CD8-positive, alpha-beta memory T cell (primary cell): ENCODE results near the gene DSCAM. TPM values are rescaled to one million over a fixed set of nuclear protein-coding genes. Genes with fewer than 3 reads are reported as not detected.

ENCODE experiments used
- CTCF ChIA-PET: fragments of 350-600 bp; sonication (Branson Sonifier 250); formaldehyde crosslinking; loops from one replicate; lab custom pipeline; 2021; ENCODE audit warnings: antibody characterized with exemption; lab: Charles Lee
- POLR2A ChIA-PET: fragments of 350-600 bp; sonication (Branson Sonifier 250); formaldehyde crosslinking; loops from one replicate; lab custom pipeline; 2021; ENCODE audit warnings: antibody characterized with exemption; lab: Charles Lee
- DNase-seq, 5 donors: peaks; one replicate each; pipeline versions ENCODE4 v3.0.0 to v3.0.0-alpha.2; 2020 to 2022; ENCODE audit warnings: mixed read lengths in 1 of 5
- H3K27ac ChIP-seq: one replicate; pipeline ENCODE4 v1.7.0; 2013; ENCODE audit warnings: low read depth, mild to moderate bottlenecking, low read length, moderate library complexity
- H3K27me3 ChIP-seq: 2 replicates; pipeline ENCODE4 v1.7.0; 2013; ENCODE audit warnings: low read length, mild to moderate bottlenecking; ENCODE audit not compliant: insufficient read depth, poor library complexity, severe bottlenecking
- H3K36me3 ChIP-seq: 2 replicates; pipeline ENCODE4 v1.7.0; 2013; ENCODE audit warnings: mild to moderate bottlenecking, low read length, moderate library complexity; ENCODE audit not compliant: insufficient read depth
- H3K4me1 ChIP-seq: 2 replicates; pipeline ENCODE4 v1.7.0; 2013; ENCODE audit warnings: mild to moderate bottlenecking, low read length, moderate library complexity; ENCODE audit not compliant: insufficient read depth
- H3K4me3 ChIP-seq: 2 replicates; pipeline ENCODE4 v1.7.0; 2013; ENCODE audit warnings: mild to moderate bottlenecking, low read length
- H3K9me3 ChIP-seq: 2 replicates; pipeline ENCODE4 v1.7.0; 2013; ENCODE audit warnings: mild to moderate bottlenecking, low read length
- H3K27ac Mint-ChIP-seq, 8 donors: one replicate each; pipeline ENCODE4 v1.8.0; 2020 to 2021; ENCODE audit warnings: mixed read lengths in 8 of 8, mild to moderate bottlenecking in 6 of 8, inconsistent platforms in 3 of 8, moderate library complexity in 3 of 8
- H3K27me3 Mint-ChIP-seq, 2 donors: one replicate each; pipeline ENCODE4 v1.8.0; 2020 to 2021; ENCODE audit warnings: mixed read lengths in 2 of 2, mild to moderate bottlenecking in 1 of 2, moderate library complexity in 1 of 2
- H3K36me3 Mint-ChIP-seq, 3 donors: one replicate each; pipeline ENCODE4 v1.8.0; 2020 to 2021; ENCODE audit warnings: mixed read lengths in 3 of 3, inconsistent platforms in 1 of 3, mild to moderate bottlenecking in 1 of 3
- H3K4me1 Mint-ChIP-seq, 3 donors: one replicate each; pipeline ENCODE4 v1.8.0; 2020 to 2021; ENCODE audit warnings: mixed read lengths in 3 of 3, inconsistent platforms in 1 of 3, mild to moderate bottlenecking in 1 of 3
- H3K4me3 Mint-ChIP-seq, 7 donors: one replicate each; pipeline ENCODE4 v1.8.0; 2020 to 2021; ENCODE audit warnings: mixed read lengths in 7 of 7, mild to moderate bottlenecking in 6 of 7, moderate library complexity in 4 of 7, inconsistent platforms in 2 of 7
- H3K9me3 Mint-ChIP-seq, 5 donors: one replicate each; pipeline ENCODE4 v1.8.0; 2020 to 2022; ENCODE audit warnings: mixed read lengths in 5 of 5, mild to moderate bottlenecking in 3 of 5, moderate library complexity in 2 of 5, inconsistent platforms in 1 of 5
- polyA plus RNA-seq: library from polyadenylated mRNA; unstranded; fragments of 300-500 nt; fragmentation: Illumina TruSeq; gene quantifications from one replicate; pipeline ENCODE4 v1.2.3, GENCODE V29; 2021
- total RNA-seq, 2 experiments: library from RNA; stranded (reverse); gene quantifications; one replicate each; pipeline ENCODE4 v1.2.3, GENCODE V29; 2021

DSCAM gene
- total and polyA plus RNA-seq, 3 experiments from 2014 or later = not detected

DNA sequence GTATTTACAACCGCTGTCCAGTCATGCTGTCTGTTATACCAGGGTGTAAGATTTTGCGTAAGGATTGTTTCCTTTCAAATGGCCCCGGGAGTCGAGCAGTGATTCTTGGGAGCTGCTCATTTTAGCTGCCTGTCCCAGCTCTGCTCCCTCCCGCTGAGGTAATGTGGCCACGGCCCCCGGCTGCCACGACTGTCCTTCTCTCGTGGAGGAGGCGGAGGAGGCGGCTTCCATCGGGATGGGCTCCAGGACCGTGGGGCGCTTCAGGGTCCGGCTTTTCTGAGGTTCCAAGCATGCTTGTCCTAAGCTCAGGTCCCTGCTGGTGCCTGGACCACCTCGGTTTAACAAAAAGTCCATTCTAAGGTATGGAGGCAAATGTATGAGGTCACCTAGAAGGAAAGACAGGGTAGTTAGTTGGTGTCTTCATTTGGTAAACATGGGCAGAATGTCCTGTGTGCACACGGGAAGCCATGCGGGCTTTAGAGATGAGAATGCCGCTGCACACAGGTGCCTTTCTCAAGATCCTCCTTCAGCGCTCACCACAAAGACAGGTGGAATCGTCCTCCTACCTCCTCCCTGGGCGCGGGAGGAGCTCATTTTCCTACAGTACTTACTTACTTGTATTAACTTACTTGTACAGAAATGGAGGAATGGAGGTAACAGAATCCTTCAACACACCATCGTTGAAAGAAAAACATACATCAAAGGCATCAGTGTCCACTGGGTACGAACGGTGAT is 833.8 kb downstream of the DSCAM start:
- POLR2A ChIA-PET = no interaction called here
- Histone ChIP-seq H3K27me3 (no peaks in the 10 kb centered on the region), H3K36me3 (no peaks in the 10 kb centered on the region), H3K9me3 (no peaks in the 10 kb centered on the region), H3K4me3 (no peak overlapping the region), H3K27ac (no peak overlapping the region), H3K4me1 (no peaks in the 10 kb centered on the region)
- Mint-ChIP-seq H3K36me3 (no peaks in the 10 kb centered on the region), H3K27me3 (peaks cover 0 to 1% of the 10 kb centered on the region in 2 donors), H3K4me3 (no peak overlapping the region), H3K9me3 (peaks cover 3 to 12% (median 5%) of the 10 kb centered on the region in 5 donors), H3K4me1 (no peaks in the 10 kb centered on the region), H3K27ac (no peak overlapping the region)
- CTCF ChIA-PET = no interaction called here
- no peak for DNase-seq

DNA sequence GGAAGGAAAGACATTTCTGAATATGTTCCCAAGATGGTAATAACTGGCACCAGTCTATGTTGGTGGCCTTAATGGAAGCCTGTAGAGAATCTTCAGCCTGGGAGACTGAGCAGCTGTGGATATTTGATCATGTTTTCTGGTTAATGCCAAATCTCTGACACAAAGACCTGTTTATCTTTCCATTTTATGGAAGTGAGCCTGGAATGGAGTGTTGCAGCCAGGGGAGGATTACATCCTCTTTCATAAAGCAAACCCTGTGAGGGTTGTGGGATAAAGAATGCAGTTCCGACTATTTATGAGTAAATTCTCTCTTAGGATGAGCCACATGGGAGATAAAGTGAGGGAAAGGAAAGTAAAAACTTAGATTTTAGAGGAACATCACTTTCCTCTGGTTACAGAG is 835.6 kb downstream of the DSCAM start:
- Mint-ChIP-seq H3K27me3 (peaks cover 0 to 1% of the 10 kb centered on the region in 2 donors), H3K4me3 (no peak overlapping the region), H3K27ac (no peak overlapping the region), H3K9me3 (peaks cover 3 to 12% (median 5%) of the 10 kb centered on the region in 5 donors), H3K36me3 (no peaks in the 10 kb centered on the region), H3K4me1 (no peaks in the 10 kb centered on the region)
- H3K9me3 ChIP-seq = no peaks in the 10 kb centered on the region
- ChIA-PET POLR2A (no interaction called here), CTCF (no interaction called here)
- no peaks in the 10 kb centered on the region for H3K4me1 ChIP-seq
- H3K27ac ChIP-seq = no peak overlapping the region
- no peak for DNase-seq
- no peaks in the 10 kb centered on the region for H3K27me3 ChIP-seq
- no peak overlapping the region for H3K4me3 ChIP-seq
- no peaks in the 10 kb centered on the region for H3K36me3 ChIP-seq

DNA sequence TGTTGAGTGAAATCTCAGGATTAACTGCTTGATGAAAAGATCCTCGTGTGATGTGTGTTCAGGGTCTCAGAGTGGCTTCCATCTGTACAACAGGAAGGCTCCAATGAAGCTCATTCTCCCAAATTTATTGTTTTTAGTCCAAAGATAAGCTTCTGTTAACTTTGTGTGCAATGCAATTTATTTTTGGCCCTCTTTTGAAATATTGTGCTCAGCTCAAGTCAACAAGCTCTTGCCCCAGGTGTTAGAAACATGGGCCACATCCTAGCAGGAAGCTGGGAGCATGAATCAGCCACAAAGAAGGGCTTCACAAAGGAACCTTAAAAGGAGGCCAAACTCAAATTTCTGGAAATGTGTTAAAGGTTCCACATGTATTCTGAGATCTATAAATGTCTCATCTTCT is 844.0 kb downstream of the DSCAM start:
- ChIA-PET CTCF (no interaction called here), POLR2A (no interaction called here)
- peaks cover 0 to 1% of the 10 kb centered on the region in 2 donors for H3K27me3 Mint-ChIP-seq
- H3K9me3 ChIP-seq = no peaks in the 10 kb centered on the region
- H3K4me3 ChIP-seq = no peak overlapping the region
- peaks cover 0 to 10% (median 6%) of the 10 kb centered on the region in 5 donors for H3K9me3 Mint-ChIP-seq
- no peaks in the 10 kb centered on the region for H3K27me3 ChIP-seq
- H3K36me3 ChIP-seq = no peaks in the 10 kb centered on the region
- no peak overlapping the region for H3K4me3 Mint-ChIP-seq
- no peaks in the 10 kb centered on the region for H3K4me1 Mint-ChIP-seq
- no peak overlapping the region for H3K27ac ChIP-seq
- no peaks in the 10 kb centered on the region for H3K4me1 ChIP-seq
- no peak for DNase-seq
- no peaks in the 10 kb centered on the region for H3K36me3 Mint-ChIP-seq
- H3K27ac Mint-ChIP-seq = no peak overlapping the region

DNA sequence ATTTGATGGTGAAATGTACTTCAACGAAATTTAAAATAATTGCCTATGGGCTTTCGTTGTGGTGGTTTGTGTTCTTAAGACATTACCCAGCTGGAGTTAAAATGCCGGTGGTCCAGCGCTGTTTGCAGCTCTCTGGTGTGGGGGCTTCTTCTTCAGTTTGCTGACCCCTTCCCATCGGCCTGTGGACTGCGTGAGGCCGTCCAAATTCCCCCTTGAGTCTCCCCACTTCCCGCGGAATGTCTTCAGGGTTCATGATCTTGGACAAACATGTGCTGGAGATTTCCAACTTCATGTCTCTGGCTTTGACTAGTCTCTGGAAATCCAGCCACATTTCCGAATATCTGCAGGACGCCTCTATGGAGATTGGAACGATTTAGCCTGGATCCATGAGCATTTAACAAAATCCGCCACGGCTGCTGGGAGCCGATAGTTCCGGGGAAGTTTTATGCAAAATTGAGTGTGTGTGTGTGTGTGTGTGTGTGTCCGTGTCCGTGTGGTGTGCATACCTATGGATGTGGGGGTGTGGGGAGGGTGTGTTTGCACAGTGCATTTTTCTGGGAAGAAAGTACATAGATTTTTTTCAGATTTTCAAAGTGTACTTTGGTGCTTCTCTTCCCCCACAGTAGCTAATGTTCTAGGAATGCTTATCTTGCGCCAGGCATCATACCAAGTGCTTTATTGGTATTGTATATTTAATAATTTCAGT is 862.5 kb downstream of the DSCAM start:
- no peaks in the 10 kb centered on the region for H3K27me3 Mint-ChIP-seq
- H3K27ac Mint-ChIP-seq = no peak overlapping the region
- CTCF ChIA-PET = no interaction called here
- Histone ChIP-seq H3K36me3 (no peaks in the 10 kb centered on the region), H3K27me3 (no peaks in the 10 kb centered on the region), H3K4me3 (no peak overlapping the region), H3K27ac (no peak overlapping the region), H3K4me1 (no peaks in the 10 kb centered on the region), H3K9me3 (no peaks in the 10 kb centered on the region)
- H3K4me1 Mint-ChIP-seq = no peaks in the 10 kb centered on the region
- no peak for DNase-seq
- no peak overlapping the region for H3K4me3 Mint-ChIP-seq
- peaks cover 0 to 5% (median 3%) of the 10 kb centered on the region in 5 donors for H3K9me3 Mint-ChIP-seq
- POLR2A ChIA-PET = no interaction called here
- no peaks in the 10 kb centered on the region for H3K36me3 Mint-ChIP-seq

DNA sequence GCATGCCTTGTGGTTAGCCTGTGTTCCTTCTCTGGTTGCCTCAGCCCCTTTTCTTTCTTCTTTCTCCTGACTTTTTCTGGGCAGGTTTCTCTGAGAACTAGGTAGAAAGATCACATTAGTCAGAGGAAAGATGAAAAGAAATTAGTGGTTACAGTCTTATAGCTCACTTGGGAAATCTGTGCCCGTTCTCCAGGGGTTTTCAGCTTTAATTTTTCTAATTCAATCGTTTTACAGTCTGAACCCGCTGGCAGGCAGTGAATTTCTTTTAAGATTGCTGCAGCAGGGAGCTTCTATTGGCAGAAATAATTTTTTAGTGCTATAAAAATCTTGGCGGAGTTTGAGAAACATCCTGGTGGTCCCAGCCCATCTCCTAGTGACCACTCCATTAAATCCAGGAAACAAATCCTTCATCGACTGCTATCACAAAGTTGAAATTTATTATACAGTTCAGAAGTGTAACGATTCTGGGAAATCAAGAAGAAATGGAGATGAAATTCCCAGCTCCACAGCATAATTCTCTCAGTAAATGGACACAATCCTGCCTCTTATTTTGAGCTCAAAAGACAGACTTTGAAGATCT is 866.6 kb downstream of the DSCAM start:
- peaks cover 0 to 10% (median 6%) of the 10 kb centered on the region in 5 donors for H3K9me3 Mint-ChIP-seq
- no peaks in the 10 kb centered on the region for H3K36me3 ChIP-seq
- H3K27ac Mint-ChIP-seq = no peak overlapping the region
- H3K9me3 ChIP-seq = no peaks in the 10 kb centered on the region
- H3K4me3 Mint-ChIP-seq = no peak overlapping the region
- DNase-seq = no peak
- no peaks in the 10 kb centered on the region for H3K27me3 ChIP-seq
- peaks cover 0 to 1% (median 0%) of the 10 kb centered on the region in 3 donors for H3K36me3 Mint-ChIP-seq
- POLR2A ChIA-PET = no interaction called here
- H3K27me3 Mint-ChIP-seq = peaks cover 3% of the 10 kb centered on the region in 2 donors
- no peaks in the 10 kb centered on the region for H3K4me1 Mint-ChIP-seq
- no peak overlapping the region for H3K27ac ChIP-seq
- no peak overlapping the region for H3K4me3 ChIP-seq
- CTCF ChIA-PET = no interaction called here
- no peaks in the 10 kb centered on the region for H3K4me1 ChIP-seq

DNA sequence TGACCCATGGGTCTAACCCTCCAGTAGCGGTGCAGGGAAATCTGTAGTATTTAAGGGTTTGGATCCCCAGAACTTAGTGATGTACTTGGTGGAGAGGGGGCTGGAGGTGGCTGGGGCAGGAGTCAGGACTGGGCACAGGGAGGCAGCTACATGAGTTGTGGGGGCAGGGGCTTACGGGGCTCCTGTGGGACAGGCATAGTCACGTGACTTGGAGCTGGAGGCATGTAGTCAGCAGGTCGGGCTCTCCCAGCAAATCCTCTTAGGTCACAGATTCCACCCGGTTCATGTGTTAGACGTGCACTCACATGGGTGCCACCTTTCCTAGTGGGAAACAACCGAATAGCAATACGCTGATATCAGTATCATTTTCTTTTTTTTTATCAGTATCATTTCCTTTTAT is 867.6 kb downstream of the DSCAM start:
- Histone ChIP-seq H3K27ac (no peak overlapping the region), H3K27me3 (no peaks in the 10 kb centered on the region), H3K9me3 (no peaks in the 10 kb centered on the region), H3K4me3 (no peak overlapping the region), H3K36me3 (no peaks in the 10 kb centered on the region), H3K4me1 (no peaks in the 10 kb centered on the region)
- Mint-ChIP-seq H3K36me3 (peaks cover 0 to 1% (median 0%) of the 10 kb centered on the region in 3 donors), H3K27ac (peak overlapping the region in 1 of 8 donors; percentile 56), H3K27me3 (peaks cover 3% of the 10 kb centered on the region in 2 donors), H3K4me1 (no peaks in the 10 kb centered on the region), H3K4me3 (no peak overlapping the region), H3K9me3 (peaks cover 0 to 10% (median 6%) of the 10 kb centered on the region in 5 donors)
- CTCF ChIA-PET = no interaction called here
- POLR2A ChIA-PET = no interaction called here
- no peak for DNase-seq

DNA sequence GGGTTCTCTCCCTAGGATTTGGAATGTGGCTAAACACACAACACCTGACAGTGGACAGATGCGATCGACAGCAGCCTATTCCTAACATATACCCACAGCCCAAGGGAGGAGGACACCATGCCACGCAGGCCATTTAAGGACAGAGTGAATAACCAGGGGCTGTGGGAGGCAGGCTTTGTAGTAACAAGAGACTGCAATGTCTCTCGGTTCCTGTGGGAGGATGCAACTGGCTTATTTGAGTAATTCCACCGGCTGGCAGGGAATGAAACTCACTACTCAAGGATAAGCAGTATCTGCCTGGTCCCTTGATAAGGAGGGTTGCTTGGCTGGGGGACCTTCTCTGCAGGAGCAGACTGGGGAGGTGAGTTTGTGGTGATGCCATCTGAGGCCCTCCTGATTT is 870.2 kb downstream of the DSCAM start:
- H3K27me3 Mint-ChIP-seq = peaks cover 3% of the 10 kb centered on the region in 2 donors
- Histone ChIP-seq H3K27me3 (no peaks in the 10 kb centered on the region), H3K4me3 (no peak overlapping the region), H3K4me1 (no peaks in the 10 kb centered on the region), H3K36me3 (no peaks in the 10 kb centered on the region), H3K9me3 (no peaks in the 10 kb centered on the region), H3K27ac (no peak overlapping the region)
- no peak for DNase-seq
- H3K4me1 Mint-ChIP-seq = no peaks in the 10 kb centered on the region
- no peak overlapping the region for H3K27ac Mint-ChIP-seq
- POLR2A ChIA-PET = no interaction called here
- H3K4me3 Mint-ChIP-seq = no peak overlapping the region
- peaks cover 0 to 8% (median 6%) of the 10 kb centered on the region in 5 donors for H3K9me3 Mint-ChIP-seq
- CTCF ChIA-PET = no interaction called here
- peaks cover 0 to 1% (median 0%) of the 10 kb centered on the region in 3 donors for H3K36me3 Mint-ChIP-seq
